H1 (cell line): Measurements from ENCODE around the gene TARDBP. TPM values are rescaled to one million over a fixed set of nuclear protein-coding genes. Genes with fewer than 3 reads are reported as not detected.

Experiments
- CTCF ChIA-PET: fragments of 300-600 bp; sonication (Branson Sonifier 250); formaldehyde crosslinking; loops from one replicate; lab custom pipeline; 2021; ENCODE audit not compliant: partially characterized antibody; lab: Charles Lee
- POLR2A ChIA-PET: fragments of 300-600 bp; sonication (Branson Sonifier 250); formaldehyde crosslinking; loops from one replicate; lab custom pipeline; 2021; ENCODE audit warnings: inconsistent platforms; ENCODE audit not compliant: partially characterized antibody; lab: Charles Lee
- DNase-seq, 2 experiments: peaks; one replicate each; pipeline versions ENCODE4 v3.0.0 to v3.0.0-alpha.2; 2010 to 2022; ENCODE audit warnings: low spot score in 2 of 2, low read depth in 1 of 2, mixed read lengths in 1 of 2
- FAIRE-seq: peaks from 2 replicates; lab custom pipeline; 2011; peaks lifted over from hg19 to GRCh38; lab: Jason Lieb, UNC
- H2AFZ ChIP-seq: 2 replicates; pipeline ENCODE4 v1.8.1; 2012; ENCODE audit warnings: low read length, inconsistent platforms
- H2AK5ac ChIP-seq: 2 replicates; pipeline ENCODE4 v1.6.1; 2013; ENCODE audit warnings: low read depth, low read length
- H2BK120ac ChIP-seq: replicated peaks from 2 replicates; pipeline ENCODE3; 2013; ENCODE audit warnings: low read depth, low read length, inconsistent platforms
- H2BK12ac ChIP-seq: 2 replicates; pipeline ENCODE4 v1.6.1; 2013; ENCODE audit warnings: low read depth, low read length
- H2BK15ac ChIP-seq: 2 replicates; pipeline ENCODE4 v1.6.1; 2013; ENCODE audit warnings: low read length
- H2BK20ac ChIP-seq: 2 replicates; pipeline ENCODE4 v1.6.1; 2013; ENCODE audit warnings: low read length
- H2BK5ac ChIP-seq: 2 replicates; pipeline ENCODE4 v1.6.1; 2013; ENCODE audit warnings: low read depth, low read length
- H3K14ac ChIP-seq: 2 replicates; pipeline ENCODE4 v1.6.1; 2013; ENCODE audit warnings: inconsistent platforms; ENCODE audit not compliant: insufficient read length
- H3K18ac ChIP-seq: 2 replicates; pipeline ENCODE4 v1.6.1; 2013; ENCODE audit warnings: low read length; ENCODE audit errors: extremely low read depth
- H3K23ac ChIP-seq: 2 replicates; pipeline ENCODE4 v1.6.1; 2013; ENCODE audit warnings: inconsistent platforms; ENCODE audit not compliant: insufficient read length
- H3K23me2 ChIP-seq: 2 replicates; pipeline ENCODE4 v1.6.1; 2013; ENCODE audit warnings: low read depth, low read length
- H3K27ac ChIP-seq: 2 replicates; pipeline ENCODE4 v1.6.1; 2011; ENCODE audit warnings: low read depth, low read length, inconsistent platforms
- H3K27me3 ChIP-seq, 4 experiments: replicated peaks in 1 of 4; 1 replicate in 1 of 4; 2 replicates in 3 of 4; pipeline versions ENCODE4 v1.6.1 to v1.8.1; 2011 to 2013; ENCODE audit warnings: low read length in 3 of 4, mild to moderate bottlenecking in 3 of 4, inconsistent platforms in 2 of 4, mixed read lengths in 2 of 4, moderate library complexity in 1 of 4; ENCODE audit not compliant: control insufficient read depth in 3 of 4, insufficient read depth in 3 of 4; ENCODE audit errors: extremely low read depth in 1 of 4
- H3K36me3 ChIP-seq, 4 experiments: 2 replicates each; pipeline versions ENCODE4 v1.6.1 to v1.8.1; 2011 to 2013; ENCODE audit warnings: mild to moderate bottlenecking in 4 of 4, low read length in 3 of 4, moderate library complexity in 2 of 4, control low read depth in 1 of 4, inconsistent platforms in 1 of 4; ENCODE audit not compliant: insufficient read depth in 4 of 4, control insufficient read depth in 2 of 4
- H3K4ac ChIP-seq: replicated peaks from 2 replicates; pipeline ENCODE3; 2013; ENCODE audit warnings: low read length, low read depth, mixed read lengths, inconsistent platforms; ENCODE audit not compliant: insufficient read length
- H3K4me1 ChIP-seq, 4 experiments: replicated peaks in 1 of 4; 1 replicate in 1 of 4; 2 replicates in 3 of 4; pipeline versions ENCODE4 v1.6.1 to v1.8.1; 2011 to 2013; ENCODE audit warnings: low read length in 3 of 4, inconsistent platforms in 2 of 4, mixed read lengths in 1 of 4; ENCODE audit not compliant: insufficient read depth in 4 of 4, control insufficient read depth in 3 of 4
- H3K4me2 ChIP-seq, 2 experiments: 2 replicates each; pipeline versions ENCODE4 v1.6.1 to v1.8.1; 2011 to 2013; ENCODE audit warnings: low read depth in 2 of 2, low read length in 2 of 2, control low read depth in 1 of 2, inconsistent platforms in 1 of 2, mild to moderate bottlenecking in 1 of 2; ENCODE audit not compliant: insufficient read depth in 1 of 2
- H3K4me3 ChIP-seq, 4 experiments: fragments of 200-600, 300-600 bp in 1 of 4; sonication (generic), shearing (Covaris generic), sonication (Bioruptor Twin) in 1 of 4; 2 replicates each; pipeline versions ENCODE4 v1.5.1 to v1.8.1; 2011 to 2016; ENCODE audit warnings: low read length in 4 of 4, low read depth in 3 of 4, control low read depth in 2 of 4, inconsistent platforms in 2 of 4, mild to moderate bottlenecking in 2 of 4, mixed read lengths in 1 of 4, moderate library complexity in 1 of 4; ENCODE audit not compliant: insufficient read depth in 2 of 4; ENCODE audit errors: extremely low read depth in 1 of 4
- H3K56ac ChIP-seq: replicated peaks from 2 replicates; pipeline ENCODE3; 2013; ENCODE audit warnings: low read depth, mild to moderate bottlenecking, mixed read lengths, low read length, inconsistent platforms; ENCODE audit not compliant: insufficient read length
- H3K79me1 ChIP-seq: 2 replicates; pipeline ENCODE4 v1.6.1; 2013; ENCODE audit warnings: low read depth, low read length, control low read depth
- H3K79me2 ChIP-seq, 2 experiments: 2 replicates each; pipeline versions ENCODE4 v1.6.1 to v1.8.1; 2012 to 2013; ENCODE audit warnings: low read length in 2 of 2, mild to moderate bottlenecking in 2 of 2, inconsistent platforms in 1 of 2; ENCODE audit not compliant: insufficient read depth in 2 of 2, control insufficient read depth in 1 of 2
- H3K9ac ChIP-seq, 4 experiments: replicated peaks in 1 of 4; 1 replicate in 1 of 4; 2 replicates in 3 of 4; pipeline versions ENCODE4 v1.6.1 to v1.8.1; 2011 to 2013; ENCODE audit warnings: low read depth in 3 of 4, low read length in 3 of 4, control low read depth in 2 of 4, mild to moderate bottlenecking in 2 of 4, moderate library complexity in 2 of 4, inconsistent platforms in 1 of 4; ENCODE audit errors: extremely low read depth in 1 of 4
- H3K9me3 ChIP-seq, 2 experiments: 2 replicates each; pipeline versions ENCODE4 v1.6.1 to v1.8.1; 2012 to 2013; ENCODE audit warnings: mild to moderate bottlenecking in 2 of 2, moderate library complexity in 2 of 2, control low read depth in 1 of 2, inconsistent platforms in 1 of 2, low read depth in 1 of 2, low read length in 1 of 2, mixed read lengths in 1 of 2; ENCODE audit not compliant: insufficient read depth in 2 of 2
- H4K20me1 ChIP-seq, 2 experiments: replicated peaks in 1 of 2; 2 replicates each; pipeline versions ENCODE3 to v1.8.1; 2011 to 2013; ENCODE audit warnings: inconsistent platforms in 2 of 2, low read length in 2 of 2, mild to moderate bottlenecking in 1 of 2; ENCODE audit not compliant: insufficient read depth in 2 of 2, control insufficient read depth in 1 of 2
- H4K5ac ChIP-seq: 2 replicates; pipeline ENCODE4 v1.6.1; 2013; ENCODE audit warnings: low read length, low read depth, mixed read lengths, inconsistent platforms; ENCODE audit not compliant: insufficient read length
- H4K8ac ChIP-seq: 2 replicates; pipeline ENCODE4 v1.8.0; 2013; ENCODE audit warnings: mild to moderate bottlenecking, moderate library complexity, low read length, inconsistent platforms; ENCODE audit not compliant: insufficient read depth; ENCODE audit errors: extremely low read depth
- H4K91ac ChIP-seq: replicated peaks from 2 replicates; pipeline ENCODE3; 2013; ENCODE audit warnings: low read length, mixed read lengths, inconsistent platforms; ENCODE audit not compliant: insufficient read length
- EP300 ChIP-seq, 2 experiments: IDR thresholded peaks; 1 replicate in 1 of 2; 2 replicates in 1 of 2; pipeline ENCODE4 v1.6.1; 2011 to 2012; ENCODE audit warnings: low read depth in 2 of 2, low read length in 2 of 2, mild to moderate bottlenecking in 2 of 2, borderline replicate concordance in 1 of 2, inconsistent platforms in 1 of 2, moderate library complexity in 1 of 2
- POLR2AphosphoS5 ChIP-seq: IDR thresholded peaks from 2 replicates; pipeline ENCODE4 v1.6.1; 2011; ENCODE audit warnings: low read depth, low read length
- WGBS, 2 experiments: shearing (Covaris generic) in 1 of 2; methylation state at CpG; one replicate each; pipeline versions ENCODE4 v1.1.6 to v1.1.7; 2013 to 2015; ENCODE audit warnings: low lambda C conversion rate in 2 of 2, mixed read lengths in 2 of 2, inconsistent platforms in 1 of 2, low coverage in 1 of 2, missing lambda C conversion rate in 1 of 2; ENCODE audit not compliant: insufficient replicate concordance in 2 of 2, insufficient coverage in 1 of 2, insufficient read length in 1 of 2; ENCODE audit errors: extremely low coverage in 1 of 2, missing lambda C conversion rate in 1 of 2; 5-methylcytosine and 5-hydroxymethylcytosine counted together
- polyA plus RNA-seq, 7 experiments: library from polyadenylated mRNA; depleted of rRNA in 3 of 7; stranded (reverse) in 5 of 7; unstranded in 2 of 7; fragments of >200 nt in 5 of 7; fragments of 200-250 nt in 2 of 7; gene quantifications; 1 replicate in 5 of 7; 2 replicates in 1 of 7; 4 replicates in 1 of 7; pipeline versions ENCODE4 v1.2.1 to v1.2.3, GENCODE V29; 2011 to 2013; ENCODE audit warnings: missing spikeins in 2 of 7, mixed read lengths in 2 of 7
- total RNA-seq: library from RNA; stranded (reverse); fragmentation: NEBNext Ultra II Directional; extraction: Animal tissue kit (Norgen Biotek cat#: 25700); gene quantifications from 2 replicates; pipeline ENCODE4 v1.2.1, GENCODE V29; 2021

TARDBP gene
- total and polyA plus RNA-seq, 2 of the 8 experiments (the other 6 are each of a cell fraction or from before 2014, with no cell fraction given) = 144 to 240 TPM

GRCh38 chr1:11051781-11052511, 39.5 kb downstream of the TARDBP start:
- H3K4me1 ChIP-seq = peaks cover 0 to 12% (median 4%) of the 10 kb centered on the region in 4 experiments; a peak in 5 of 7 replicates
- TF ChIP-seq POLR2AphosphoS5 (0 out of 2 replicates have a peak, but pooled peaks have one; percentile 27), EP300 (IDR thresholded peaks at IDR 0.05; ENCODE audit: borderline replicate concordance in 1 of 2, low read depth in 2 of 2, low read length in 2 of 2) (no peak)
- TF ChIP-seq, all 59 proteins: peak for 1
- Histone ChIP-seq H4K91ac (no peak overlapping the region), H3K27me3 (no peaks in the 10 kb centered on the region), H2BK12ac (no peak overlapping the region), H2BK120ac (no peak overlapping the region), H3K56ac (no peak overlapping the region), H3K23me2 (0 out of 2 replicates have a peak, but pooled peaks cover 2% of the 10 kb centered on the region), H4K8ac (no peak overlapping the region), H3K4me2 (no peak overlapping the region), H3K27ac (no peak overlapping the region), H3K14ac (no peak overlapping the region), H4K20me1 (peaks cover 3 to 5% of the 10 kb centered on the region in 2 experiments), H3K9ac (no peak overlapping the region), H3K9me3 (no peaks in the 10 kb centered on the region), H2AK5ac (no peak overlapping the region), H2AFZ (no peak overlapping the region), H3K79me1 (no peaks in the 10 kb centered on the region), H3K4ac (no peak overlapping the region), H3K23ac (no peak overlapping the region), H2BK5ac (no peak overlapping the region), H3K18ac (no peak overlapping the region), H3K4me3 (no peak overlapping the region), H3K36me3 (peaks cover 6 to 21% (median 14%) of the 10 kb centered on the region in 4 experiments; a peak in 7 of 8 replicates), H4K5ac (no peak overlapping the region), H2BK15ac (no peak overlapping the region; the same call in 1 of the 2 replicates), H2BK20ac (no peak overlapping the region), H3K79me2 (no peaks in the 10 kb centered on the region)
- WGBS, 2 experiments = 85% methylated on average over 19 of the region's 19 CpGs; no CpG with 5 or more reads in 1 of the 2 experiments
- ChIA-PET CTCF (interaction anchor here (1.3 to 14.5 kb wide), 3 partner anchors 9 to 21 kb away, joined by 5 to 168 read pairs (median 5); no protein-coding TSS in a partner anchor), POLR2A (interaction anchor here (0.8 to 5.8 kb wide), 12 partner anchors 9 to 596 kb away, joined by 3 to 44 read pairs (median 6); partner anchors contain the start of genes EXOSC10 and SRM)
- no peak for FAIRE-seq
- no peak for DNase-seq
